Suprapubic skin (tissue), 4 donors: ENCODE measurements around the gene GLA. TPM values are rescaled to one million over a fixed set of nuclear protein-coding genes. Genes with fewer than 3 reads are reported as not detected.

ENCODE experiments used
- DNase-seq, 2 donors: peaks; one replicate each; pipeline ENCODE4 v3.0.0-alpha.2; 2019; ENCODE audit warnings: low spot score in 2 of 2
- H3K27ac ChIP-seq: fragments of 200-600 bp; sonication (generic); one replicate; pipeline ENCODE4 v1.5.1; 2019
- H3K27me3 ChIP-seq: fragments of 200-600 bp; sonication (generic); one replicate; pipeline ENCODE4 v1.5.1; 2019
- H3K36me3 ChIP-seq: fragments of 200-600 bp; sonication (generic); one replicate; pipeline ENCODE4 v1.5.1; 2019
- H3K4me1 ChIP-seq: fragments of 200-600 bp; sonication (generic); one replicate; pipeline ENCODE4 v1.5.1; 2019
- H3K4me3 ChIP-seq: fragments of 200-600 bp; sonication (generic); one replicate; pipeline ENCODE4 v1.5.1; 2019; ENCODE audit warnings: mild to moderate bottlenecking
- H3K9me3 ChIP-seq: fragments of 200-600 bp; sonication (generic); one replicate; pipeline ENCODE4 v1.5.1; 2019
- EP300 ChIP-seq: sonication (generic); formaldehyde crosslinking; IDR thresholded peaks from one replicate; pipeline ENCODE4 v1.6.1; 2017; ENCODE audit warnings: antibody characterized with exemption
- POLR2A ChIP-seq, 2 donors: fragments of 450-650 bp; IDR thresholded peaks; one replicate each; pipeline ENCODE4 v1.6.1; 2017; ENCODE audit warnings: antibody characterized with exemption in 2 of 2, mild to moderate bottlenecking in 2 of 2, moderate library complexity in 2 of 2
- POLR2AphosphoS5 ChIP-seq, 3 donors: sonication (generic); formaldehyde crosslinking; IDR thresholded peaks; one replicate each; pipeline ENCODE4 v1.6.1; 2017; ENCODE audit warnings: antibody characterized with exemption in 3 of 3
- WGBS: methylation state at CpG from one replicate; pipeline ENCODE4 v1.1.5; 2018; 5-methylcytosine and 5-hydroxymethylcytosine counted together
- total RNA-seq, 4 donors: library from RNA; depleted of rRNA; stranded (reverse); fragments of >200 nt; gene quantifications; one replicate each; pipeline ENCODE4 v1.1.0, GENCODE V29; 2016
- TF ChIP-seq, protein P1 (sequence below), 2 donors: fragments of 200-600 bp in 1 of 2; fragments of 450-650 bp in 1 of 2; sonication (generic) in 1 of 2; IDR thresholded peaks; one replicate each; pipeline ENCODE4 v1.5.1; 2016 to 2019; ENCODE audit warnings: antibody characterized with exemption in 2 of 2, mild to moderate bottlenecking in 1 of 2, moderate library complexity in 1 of 2

The GLA gene
- 10 to 100 TPM; 13.8 to 19.1 (median 16.9) TPM for total RNA-seq

DNA sequence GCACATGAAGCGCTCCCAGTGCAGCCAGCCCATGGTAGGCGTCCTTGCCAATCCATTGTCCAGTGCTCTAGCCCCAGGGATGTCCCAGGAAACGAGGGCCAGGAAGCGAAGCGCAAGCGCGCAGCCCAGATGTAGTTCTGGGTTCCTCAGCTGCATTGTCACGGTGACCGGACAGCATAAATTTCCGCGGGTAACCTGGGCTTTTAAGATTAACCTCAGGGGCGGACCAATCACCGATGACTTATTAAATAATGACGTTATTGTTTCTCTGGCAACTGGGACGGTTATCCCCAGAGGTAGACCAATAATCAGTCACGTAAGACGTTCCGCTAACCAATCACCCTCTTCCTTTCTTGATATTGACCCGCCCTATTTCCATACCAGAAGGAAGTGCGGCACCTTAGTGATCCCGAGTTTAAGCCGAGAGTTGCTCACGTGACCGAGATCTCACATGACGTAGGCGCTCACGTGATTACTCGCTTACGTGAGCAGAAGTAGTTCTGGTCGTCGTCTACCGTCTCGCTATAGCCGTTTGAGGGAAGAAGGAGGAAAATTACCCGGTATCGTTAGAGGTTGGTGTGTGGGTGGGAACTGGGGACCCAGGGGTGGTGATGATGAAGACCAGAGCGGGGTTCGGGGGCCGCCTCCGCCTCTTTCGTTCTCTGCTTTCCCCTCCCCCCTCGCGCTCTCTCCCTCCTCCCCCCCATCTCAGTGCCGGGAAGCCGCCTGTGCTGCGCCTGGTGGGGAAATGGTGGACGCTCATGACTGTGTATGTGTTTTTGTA is at the start of gene GLA, which contains the start of gene HNRNPH2:
GLA (minus strand) TSS at position 178 of the 784 bp plus-strand sequence; CDS start at position 156, 22 bp downstream.
HNRNPH2 (plus strand) TSS at position 475 of the 784 bp plus-strand sequence. CDS start 3,767 bp downstream, outside the sequence.
- WGBS: 48% methylated on average over 46 of the region's 47 CpGs
- DNase-seq: peak; percentile 93 to 95
- Histone ChIP-seq H3K4me3 (peak within 1 kb of the TSS; percentile 60), H3K27ac (peak within 1 kb of the TSS; percentile 94), H3K9me3 (no peaks in the 10 kb centered on the region), H3K4me1 (peaks cover 22% of the 10 kb centered on the region), H3K27me3 (no peaks in the 10 kb centered on the region), H3K36me3 (peaks cover 11% of the 10 kb centered on the region)
- no peak for TF ChIP-seq EP300
- peak; percentile 68 to 95 (median 73) for TF ChIP-seq POLR2AphosphoS5 (IDR thresholded peaks at IDR 0.05)
- TF ChIP-seq, protein P1, sequence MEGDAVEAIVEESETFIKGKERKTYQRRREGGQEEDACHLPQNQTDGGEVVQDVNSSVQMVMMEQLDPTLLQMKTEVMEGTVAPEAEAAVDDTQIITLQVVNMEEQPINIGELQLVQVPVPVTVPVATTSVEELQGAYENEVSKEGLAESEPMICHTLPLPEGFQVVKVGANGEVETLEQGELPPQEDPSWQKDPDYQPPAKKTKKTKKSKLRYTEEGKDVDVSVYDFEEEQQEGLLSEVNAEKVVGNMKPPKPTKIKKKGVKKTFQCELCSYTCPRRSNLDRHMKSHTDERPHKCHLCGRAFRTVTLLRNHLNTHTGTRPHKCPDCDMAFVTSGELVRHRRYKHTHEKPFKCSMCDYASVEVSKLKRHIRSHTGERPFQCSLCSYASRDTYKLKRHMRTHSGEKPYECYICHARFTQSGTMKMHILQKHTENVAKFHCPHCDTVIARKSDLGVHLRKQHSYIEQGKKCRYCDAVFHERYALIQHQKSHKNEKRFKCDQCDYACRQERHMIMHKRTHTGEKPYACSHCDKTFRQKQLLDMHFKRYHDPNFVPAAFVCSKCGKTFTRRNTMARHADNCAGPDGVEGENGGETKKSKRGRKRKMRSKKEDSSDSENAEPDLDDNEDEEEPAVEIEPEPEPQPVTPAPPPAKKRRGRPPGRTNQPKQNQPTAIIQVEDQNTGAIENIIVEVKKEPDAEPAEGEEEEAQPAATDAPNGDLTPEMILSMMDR (IDR thresholded peaks at IDR 0.05): no peak
- TF ChIP-seq POLR2A (IDR thresholded peaks at IDR 0.05): peak in 1 of 2 donors; percentile 69

DNA sequence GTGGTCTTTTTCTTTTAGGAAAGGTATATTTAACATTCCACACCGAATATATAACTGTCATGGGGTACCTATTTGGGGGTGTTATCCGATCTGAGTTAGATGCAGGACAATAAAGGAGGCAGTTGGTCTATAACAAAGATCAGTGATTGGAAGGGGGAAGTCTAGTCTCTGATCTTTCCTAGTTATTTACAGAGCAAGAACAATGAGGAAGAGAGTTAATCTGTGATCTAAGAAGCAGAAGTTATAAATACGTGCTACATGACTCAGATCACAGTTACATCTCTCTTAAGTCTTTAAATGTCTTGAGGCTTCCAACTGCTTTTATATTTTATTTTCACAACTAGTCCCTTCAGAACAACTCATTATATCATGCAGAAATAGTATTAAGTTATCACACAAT is 44.3 kb upstream of the GLA start:
- Histone ChIP-seq H3K4me3 (no peak overlapping the region), H3K27ac (no peak overlapping the region), H3K4me1 (no peaks in the 10 kb centered on the region), H3K27me3 (no peaks in the 10 kb centered on the region), H3K36me3 (no peaks in the 10 kb centered on the region), H3K9me3 (no peaks in the 10 kb centered on the region)
- TF ChIP-seq, protein P1 (IDR thresholded peaks at IDR 0.05): no peak
- TF ChIP-seq EP300 (no peak), POLR2A (IDR thresholded peaks at IDR 0.05) (no peak), POLR2AphosphoS5 (IDR thresholded peaks at IDR 0.05) (no peak)
- 73% methylated on average over 3 of the region's 3 CpGs for WGBS
- no peak for DNase-seq

DNA sequence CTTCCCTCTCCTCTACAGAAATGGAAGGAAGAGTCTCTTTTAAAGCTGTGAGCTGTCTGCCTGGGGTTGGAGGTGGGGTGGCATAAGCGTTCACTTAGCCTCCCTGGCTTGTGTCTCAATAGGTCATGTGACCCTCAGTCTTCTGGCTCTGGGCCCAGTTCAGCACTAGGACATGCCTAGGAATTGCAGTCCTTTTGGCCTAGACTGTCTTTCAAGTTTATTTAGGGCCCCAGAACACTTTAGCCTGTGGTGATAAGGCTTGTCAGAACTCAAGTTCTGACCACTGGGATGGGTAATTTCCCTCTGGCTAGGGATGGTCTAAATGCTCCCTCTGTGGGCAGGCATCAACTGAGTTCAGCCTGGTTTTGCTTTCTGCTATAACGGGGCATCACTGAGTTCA is 43.2 kb upstream of the GLA start:
- 52% methylated on average over 2 of the region's 2 CpGs for WGBS
- Histone ChIP-seq H3K4me3 (no peak overlapping the region), H3K27me3 (no peaks in the 10 kb centered on the region), H3K9me3 (no peaks in the 10 kb centered on the region), H3K27ac (no peak overlapping the region), H3K36me3 (no peaks in the 10 kb centered on the region), H3K4me1 (no peaks in the 10 kb centered on the region)
- DNase-seq: no peak
- TF ChIP-seq POLR2A (IDR thresholded peaks at IDR 0.05): no peak
- TF ChIP-seq EP300: no peak
- no peak for TF ChIP-seq POLR2AphosphoS5 (IDR thresholded peaks at IDR 0.05)
- TF ChIP-seq, protein P1 (IDR thresholded peaks at IDR 0.05): no peak

DNA sequence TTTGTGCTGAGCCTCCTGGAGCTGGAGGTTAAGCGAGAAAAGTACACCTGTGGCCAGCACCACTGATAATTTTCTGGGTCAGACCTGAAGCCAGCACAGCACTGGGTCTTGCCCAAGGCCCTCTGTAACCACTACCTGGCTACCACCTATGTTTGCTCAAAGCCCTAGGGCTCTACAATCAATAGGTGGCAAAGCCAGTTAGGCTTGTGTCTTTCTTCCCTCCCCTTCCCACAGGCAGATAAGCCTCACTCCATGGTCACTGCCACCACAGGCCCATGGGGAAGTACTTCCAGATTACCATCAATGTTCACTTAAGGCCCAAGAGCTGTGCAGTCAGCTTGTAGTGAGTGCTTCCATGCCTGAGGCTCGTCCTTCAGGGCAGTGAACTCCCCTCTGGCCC is 42.4 kb upstream of the GLA start:
- no peak for TF ChIP-seq POLR2A (IDR thresholded peaks at IDR 0.05)
- TF ChIP-seq POLR2AphosphoS5 (IDR thresholded peaks at IDR 0.05): no peak
- TF ChIP-seq, protein P1 (IDR thresholded peaks at IDR 0.05): no peak
- TF ChIP-seq EP300: no peak
- 58% methylated on average over 2 of the region's 2 CpGs for WGBS

DNA sequence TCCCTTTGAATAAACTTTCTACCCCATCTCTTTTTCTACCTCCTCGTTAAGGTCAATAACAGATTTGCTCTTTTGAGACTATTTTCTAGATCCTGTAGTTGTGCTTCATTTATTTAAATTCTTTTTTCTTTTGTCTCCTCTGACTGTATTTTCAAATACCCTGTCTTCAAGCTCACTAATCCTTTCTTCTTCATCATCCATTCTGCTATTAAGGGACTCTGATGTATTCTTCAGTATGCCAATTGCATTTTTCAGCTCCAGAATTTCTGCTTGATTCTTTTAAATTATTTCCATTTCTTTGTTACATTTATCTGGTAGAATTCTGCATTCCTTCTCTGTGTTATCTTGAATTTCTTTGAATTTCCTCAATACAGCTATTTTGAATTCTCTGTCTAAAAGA is 41.6 kb upstream of the GLA start:
- H3K27me3 ChIP-seq: no peaks in the 10 kb centered on the region
- H3K4me3 ChIP-seq: no peak overlapping the region
- TF ChIP-seq, protein P1 (IDR thresholded peaks at IDR 0.05): no peak
- no peak overlapping the region for H3K27ac ChIP-seq
- H3K9me3 ChIP-seq: no peaks in the 10 kb centered on the region
- no peaks in the 10 kb centered on the region for H3K4me1 ChIP-seq
- no peaks in the 10 kb centered on the region for H3K36me3 ChIP-seq
- DNase-seq: no peak
- WGBS: 95% methylated on average over 1 of the region's 1 CpG

More for the DNA sequence above, 42.4 kb upstream of the GLA start:
- no peak for DNase-seq
- H3K9me3 ChIP-seq: no peaks in the 10 kb centered on the region
- no peaks in the 10 kb centered on the region for H3K36me3 ChIP-seq
- no peaks in the 10 kb centered on the region for H3K27me3 ChIP-seq
- no peak overlapping the region for H3K27ac ChIP-seq
- no peaks in the 10 kb centered on the region for H3K4me1 ChIP-seq
- no peak overlapping the region for H3K4me3 ChIP-seq
